ENCODE data around the gene BCAN. TPM values are rescaled to one million over a fixed set of nuclear protein-coding genes. Genes with fewer than 3 reads are reported as not detected.

BCAN gene
- total RNA-seq, 1 experiment from 2014 or later, result 3.6 TPM

DNA sequence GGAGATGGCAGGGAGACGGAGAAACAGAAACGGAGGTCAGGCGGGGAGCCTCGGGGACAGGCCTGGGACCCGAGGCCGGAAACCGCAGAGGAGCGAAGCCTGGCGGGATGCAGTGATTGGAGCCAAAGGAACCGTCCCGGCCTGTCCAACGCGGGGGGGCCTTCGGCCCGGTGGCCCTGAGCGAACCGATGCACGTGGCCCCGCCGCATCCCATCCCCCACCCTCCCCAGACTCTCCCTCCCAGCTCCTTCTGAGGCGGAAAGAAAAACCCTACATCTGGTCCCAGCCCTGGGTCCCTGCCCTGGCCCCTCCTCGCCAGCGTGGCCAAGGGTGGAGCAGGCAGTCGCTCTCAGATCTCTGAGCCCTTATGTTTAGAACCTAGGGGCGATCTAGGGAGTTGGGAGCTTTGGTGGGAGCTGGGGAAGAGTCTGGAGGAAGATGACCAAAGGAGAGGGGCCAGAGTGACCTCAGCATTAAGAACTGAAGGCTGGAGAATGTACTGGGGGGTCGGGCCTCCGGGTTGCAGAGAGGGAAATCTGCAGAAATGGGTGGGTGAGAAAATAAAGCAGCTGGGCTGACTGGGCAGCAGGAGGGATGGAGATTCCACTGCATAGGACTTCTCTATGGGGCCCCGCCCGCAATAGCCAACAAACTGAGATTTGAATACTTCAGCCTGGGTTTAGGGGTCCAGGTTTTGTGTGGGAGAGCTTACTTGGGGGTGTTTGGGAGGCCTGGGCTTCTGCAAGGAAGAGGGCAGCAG is 64.9 kb downstream of the BCAN start:
- ChIA-PET CTCF (interaction anchor here (0.6 to 25.2 kb wide), 33 partner anchors 9 to 394 kb away, joined by 3 to 1553 read pairs (median 8); partner anchors contain the start of genes HAPLN2, HDGF, INSRR and ISG20L2), POLR2A (interaction anchor here (1.0 to 5.4 kb wide), 19 partner anchors 8 to 83 kb away, joined by 3 to 195 read pairs (median 7); partner anchors contain the start of genes HDGF, ISG20L2, METTL25B and MRPL24)
- Mint-ChIP-seq H3K9me3 (no peaks in the 10 kb centered on the region), H3K27me3 (ENCODE audit: low read depth) (peaks cover 23% of the 10 kb centered on the region), H3K4me1 (peaks cover 64% of the 10 kb centered on the region), H3K36me3 (peaks cover 4% of the 10 kb centered on the region; the same call in 1 of the 2 replicates), H3K27ac (peak overlapping the region; percentile 96), H3K4me3 (peak overlapping the region; percentile 84)
- ATAC-seq, result peak; percentile 3
- TF ChIP-seq, protein P1, sequence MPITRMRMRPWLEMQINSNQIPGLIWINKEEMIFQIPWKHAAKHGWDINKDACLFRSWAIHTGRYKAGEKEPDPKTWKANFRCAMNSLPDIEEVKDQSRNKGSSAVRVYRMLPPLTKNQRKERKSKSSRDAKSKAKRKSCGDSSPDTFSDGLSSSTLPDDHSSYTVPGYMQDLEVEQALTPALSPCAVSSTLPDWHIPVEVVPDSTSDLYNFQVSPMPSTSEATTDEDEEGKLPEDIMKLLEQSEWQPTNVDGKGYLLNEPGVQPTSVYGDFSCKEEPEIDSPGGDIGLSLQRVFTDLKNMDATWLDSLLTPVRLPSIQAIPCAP (CRISPR knock-in tag; IDR thresholded peaks at IDR 0.05), result no peak
- TF ChIP-seq, protein P2, sequence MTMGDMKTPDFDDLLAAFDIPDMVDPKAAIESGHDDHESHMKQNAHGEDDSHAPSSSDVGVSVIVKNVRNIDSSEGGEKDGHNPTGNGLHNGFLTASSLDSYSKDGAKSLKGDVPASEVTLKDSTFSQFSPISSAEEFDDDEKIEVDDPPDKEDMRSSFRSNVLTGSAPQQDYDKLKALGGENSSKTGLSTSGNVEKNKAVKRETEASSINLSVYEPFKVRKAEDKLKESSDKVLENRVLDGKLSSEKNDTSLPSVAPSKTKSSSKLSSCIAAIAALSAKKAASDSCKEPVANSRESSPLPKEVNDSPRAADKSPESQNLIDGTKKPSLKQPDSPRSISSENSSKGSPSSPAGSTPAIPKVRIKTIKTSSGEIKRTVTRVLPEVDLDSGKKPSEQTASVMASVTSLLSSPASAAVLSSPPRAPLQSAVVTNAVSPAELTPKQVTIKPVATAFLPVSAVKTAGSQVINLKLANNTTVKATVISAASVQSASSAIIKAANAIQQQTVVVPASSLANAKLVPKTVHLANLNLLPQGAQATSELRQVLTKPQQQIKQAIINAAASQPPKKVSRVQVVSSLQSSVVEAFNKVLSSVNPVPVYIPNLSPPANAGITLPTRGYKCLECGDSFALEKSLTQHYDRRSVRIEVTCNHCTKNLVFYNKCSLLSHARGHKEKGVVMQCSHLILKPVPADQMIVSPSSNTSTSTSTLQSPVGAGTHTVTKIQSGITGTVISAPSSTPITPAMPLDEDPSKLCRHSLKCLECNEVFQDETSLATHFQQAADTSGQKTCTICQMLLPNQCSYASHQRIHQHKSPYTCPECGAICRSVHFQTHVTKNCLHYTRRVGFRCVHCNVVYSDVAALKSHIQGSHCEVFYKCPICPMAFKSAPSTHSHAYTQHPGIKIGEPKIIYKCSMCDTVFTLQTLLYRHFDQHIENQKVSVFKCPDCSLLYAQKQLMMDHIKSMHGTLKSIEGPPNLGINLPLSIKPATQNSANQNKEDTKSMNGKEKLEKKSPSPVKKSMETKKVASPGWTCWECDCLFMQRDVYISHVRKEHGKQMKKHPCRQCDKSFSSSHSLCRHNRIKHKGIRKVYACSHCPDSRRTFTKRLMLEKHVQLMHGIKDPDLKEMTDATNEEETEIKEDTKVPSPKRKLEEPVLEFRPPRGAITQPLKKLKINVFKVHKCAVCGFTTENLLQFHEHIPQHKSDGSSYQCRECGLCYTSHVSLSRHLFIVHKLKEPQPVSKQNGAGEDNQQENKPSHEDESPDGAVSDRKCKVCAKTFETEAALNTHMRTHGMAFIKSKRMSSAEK (CRISPR knock-in tag; IDR thresholded peaks at IDR 0.05; ENCODE audit: borderline replicate concordance), result no peak
- TF ChIP-seq ZNF416 (CRISPR knock-in tag; IDR thresholded peaks at IDR 0.05) (0 out of 2 replicates have a peak, but pooled peaks have one; percentile 66), NR3C1 (CRISPR knock-in tag; conservative IDR thresholded peaks at IDR 0.05; ENCODE audit: low read depth) (0 out of 2 replicates have a peak, but pooled peaks have one; percentile 48), ZNF138 (CRISPR knock-in tag; conservative IDR thresholded peaks at IDR 0.05) (0 out of 2 replicates have a peak, but pooled peaks have one; percentile 37), KAT7 (CRISPR knock-in tag; IDR thresholded peaks at IDR 0.05; ENCODE audit: borderline replicate concordance) (0 out of 2 replicates have a peak, but pooled peaks have one; percentile 18), CREM (CRISPR knock-in tag; IDR thresholded peaks at IDR 0.05) (no peak), ZNF121 (CRISPR knock-in tag; IDR thresholded peaks at IDR 0.05) (no peak), PRRX2 (CRISPR knock-in tag; IDR thresholded peaks at IDR 0.05) (no peak)
- TF ChIP-seq, protein P3, sequence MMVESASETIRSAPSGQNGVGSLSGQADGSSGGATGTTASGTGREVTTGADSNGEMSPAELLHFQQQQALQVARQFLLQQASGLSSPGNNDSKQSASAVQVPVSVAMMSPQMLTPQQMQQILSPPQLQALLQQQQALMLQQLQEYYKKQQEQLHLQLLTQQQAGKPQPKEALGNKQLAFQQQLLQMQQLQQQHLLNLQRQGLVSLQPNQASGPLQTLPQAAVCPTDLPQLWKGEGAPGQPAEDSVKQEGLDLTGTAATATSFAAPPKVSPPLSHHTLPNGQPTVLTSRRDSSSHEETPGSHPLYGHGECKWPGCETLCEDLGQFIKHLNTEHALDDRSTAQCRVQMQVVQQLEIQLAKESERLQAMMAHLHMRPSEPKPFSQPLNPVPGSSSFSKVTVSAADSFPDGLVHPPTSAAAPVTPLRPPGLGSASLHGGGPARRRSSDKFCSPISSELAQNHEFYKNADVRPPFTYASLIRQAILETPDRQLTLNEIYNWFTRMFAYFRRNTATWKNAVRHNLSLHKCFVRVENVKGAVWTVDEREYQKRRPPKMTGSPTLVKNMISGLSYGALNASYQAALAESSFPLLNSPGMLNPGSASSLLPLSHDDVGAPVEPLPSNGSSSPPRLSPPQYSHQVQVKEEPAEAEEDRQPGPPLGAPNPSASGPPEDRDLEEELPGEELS (CRISPR knock-in tag; IDR thresholded peaks at IDR 0.05), result 0 out of 2 replicates have a peak, but pooled peaks have one; percentile 6
- TF ChIP-seq, protein P4, sequence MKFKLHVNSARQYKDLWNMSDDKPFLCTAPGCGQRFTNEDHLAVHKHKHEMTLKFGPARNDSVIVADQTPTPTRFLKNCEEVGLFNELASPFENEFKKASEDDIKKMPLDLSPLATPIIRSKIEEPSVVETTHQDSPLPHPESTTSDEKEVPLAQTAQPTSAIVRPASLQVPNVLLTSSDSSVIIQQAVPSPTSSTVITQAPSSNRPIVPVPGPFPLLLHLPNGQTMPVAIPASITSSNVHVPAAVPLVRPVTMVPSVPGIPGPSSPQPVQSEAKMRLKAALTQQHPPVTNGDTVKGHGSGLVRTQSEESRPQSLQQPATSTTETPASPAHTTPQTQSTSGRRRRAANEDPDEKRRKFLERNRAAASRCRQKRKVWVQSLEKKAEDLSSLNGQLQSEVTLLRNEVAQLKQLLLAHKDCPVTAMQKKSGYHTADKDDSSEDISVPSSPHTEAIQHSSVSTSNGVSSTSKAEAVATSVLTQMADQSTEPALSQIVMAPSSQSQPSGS (CRISPR knock-in tag; IDR thresholded peaks at IDR 0.05; ENCODE audit: borderline replicate concordance, low read depth), result no peak
- TF ChIP-seq, protein P5, sequence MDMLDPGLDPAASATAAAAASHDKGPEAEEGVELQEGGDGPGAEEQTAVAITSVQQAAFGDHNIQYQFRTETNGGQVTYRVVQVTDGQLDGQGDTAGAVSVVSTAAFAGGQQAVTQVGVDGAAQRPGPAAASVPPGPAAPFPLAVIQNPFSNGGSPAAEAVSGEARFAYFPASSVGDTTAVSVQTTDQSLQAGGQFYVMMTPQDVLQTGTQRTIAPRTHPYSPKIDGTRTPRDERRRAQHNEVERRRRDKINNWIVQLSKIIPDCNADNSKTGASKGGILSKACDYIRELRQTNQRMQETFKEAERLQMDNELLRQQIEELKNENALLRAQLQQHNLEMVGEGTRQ (CRISPR knock-in tag; IDR thresholded peaks at IDR 0.05), result 0 out of 2 replicates have a peak, but pooled peaks have one; percentile 12
- TF ChIP-seq, protein P6, sequence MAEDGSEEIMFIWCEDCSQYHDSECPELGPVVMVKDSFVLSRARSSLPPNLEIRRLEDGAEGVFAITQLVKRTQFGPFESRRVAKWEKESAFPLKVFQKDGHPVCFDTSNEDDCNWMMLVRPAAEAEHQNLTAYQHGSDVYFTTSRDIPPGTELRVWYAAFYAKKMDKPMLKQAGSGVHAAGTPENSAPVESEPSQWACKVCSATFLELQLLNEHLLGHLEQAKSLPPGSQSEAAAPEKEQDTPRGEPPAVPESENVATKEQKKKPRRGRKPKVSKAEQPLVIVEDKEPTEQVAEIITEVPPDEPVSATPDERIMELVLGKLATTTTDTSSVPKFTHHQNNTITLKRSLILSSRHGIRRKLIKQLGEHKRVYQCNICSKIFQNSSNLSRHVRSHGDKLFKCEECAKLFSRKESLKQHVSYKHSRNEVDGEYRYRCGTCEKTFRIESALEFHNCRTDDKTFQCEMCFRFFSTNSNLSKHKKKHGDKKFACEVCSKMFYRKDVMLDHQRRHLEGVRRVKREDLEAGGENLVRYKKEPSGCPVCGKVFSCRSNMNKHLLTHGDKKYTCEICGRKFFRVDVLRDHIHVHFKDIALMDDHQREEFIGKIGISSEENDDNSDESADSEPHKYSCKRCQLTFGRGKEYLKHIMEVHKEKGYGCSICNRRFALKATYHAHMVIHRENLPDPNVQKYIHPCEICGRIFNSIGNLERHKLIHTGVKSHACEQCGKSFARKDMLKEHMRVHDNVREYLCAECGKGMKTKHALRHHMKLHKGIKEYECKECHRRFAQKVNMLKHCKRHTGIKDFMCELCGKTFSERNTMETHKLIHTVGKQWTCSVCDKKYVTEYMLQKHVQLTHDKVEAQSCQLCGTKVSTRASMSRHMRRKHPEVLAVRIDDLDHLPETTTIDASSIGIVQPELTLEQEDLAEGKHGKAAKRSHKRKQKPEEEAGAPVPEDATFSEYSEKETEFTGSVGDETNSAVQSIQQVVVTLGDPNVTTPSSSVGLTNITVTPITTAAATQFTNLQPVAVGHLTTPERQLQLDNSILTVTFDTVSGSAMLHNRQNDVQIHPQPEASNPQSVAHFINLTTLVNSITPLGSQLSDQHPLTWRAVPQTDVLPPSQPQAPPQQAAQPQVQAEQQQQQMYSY (CRISPR knock-in tag; IDR thresholded peaks at IDR 0.05), result no peak
- peak; percentile 78 for DNase-seq (ENCODE audit: low spot score)
